Tibial nerve (tissue), 4 donors: ENCODE measurements around the gene ARHGEF33. TPM values are rescaled to one million over a fixed set of nuclear protein-coding genes. Genes with fewer than 3 reads are reported as not detected.

ENCODE experiments used
- DNase-seq, 2 donors: peaks; one replicate each; pipeline ENCODE4 v3.0.0-alpha.2; 2019; ENCODE audit warnings: low spot score in 2 of 2
- H3K27ac ChIP-seq, 4 donors: fragments of 200-600 bp; sonication (generic) in 3 of 4; one replicate each; pipeline ENCODE4 v1.5.1; 2017 to 2019; ENCODE audit warnings: mild to moderate bottlenecking in 1 of 4
- H3K27me3 ChIP-seq, 2 donors: fragments of 200-600 bp; sonication (generic) in 1 of 2; one replicate each; pipeline versions ENCODE4 v1.5.1 to v1.6.0; 2017 to 2019
- H3K36me3 ChIP-seq, 3 donors: fragments of 200-600 bp; sonication (generic); one replicate each; pipeline ENCODE4 v1.5.1; 2018 to 2019
- H3K4me1 ChIP-seq, 4 donors: fragments of 200-600 bp; sonication (generic) in 3 of 4; one replicate each; pipeline ENCODE4 v1.5.1; 2017 to 2019
- H3K4me3 ChIP-seq, 4 donors: fragments of 200-600 bp; sonication (generic) in 3 of 4; one replicate each; pipeline ENCODE4 v1.5.1; 2017 to 2019; ENCODE audit warnings: mild to moderate bottlenecking in 1 of 4, moderate library complexity in 1 of 4
- H3K9me3 ChIP-seq, 4 donors: fragments of 200-600 bp; sonication (generic) in 3 of 4; one replicate each; pipeline ENCODE4 v1.5.1; 2017 to 2019
- EP300 ChIP-seq, 2 donors: sonication (generic); formaldehyde crosslinking; IDR thresholded peaks; one replicate each; pipeline ENCODE4 v1.6.1; 2017; ENCODE audit warnings: antibody characterized with exemption in 2 of 2, mild to moderate bottlenecking in 1 of 2
- POLR2A ChIP-seq, 2 donors: fragments of 450-650 bp; IDR thresholded peaks; one replicate each; pipeline ENCODE4 v1.6.1; 2017; ENCODE audit warnings: antibody characterized with exemption in 2 of 2, mild to moderate bottlenecking in 2 of 2, moderate library complexity in 2 of 2
- WGBS, 2 donors: methylation state at CpG; one replicate each; pipeline ENCODE4 v1.1.5; 2018; 5-methylcytosine and 5-hydroxymethylcytosine counted together
- total RNA-seq, 4 donors: library from RNA; depleted of rRNA; stranded (reverse); fragments of >200 nt; gene quantifications; one replicate each; pipeline ENCODE4 v1.1.0, GENCODE V29; 2016
- TF ChIP-seq, protein P1 (sequence below), 5 experiments: fragments of 200-600 bp in 3 of 5; fragments of 450-650 bp in 2 of 5; sonication (generic) in 3 of 5; IDR thresholded peaks; one replicate each; pipeline ENCODE4 v1.5.1; 2016 to 2019; ENCODE audit warnings: antibody characterized with exemption in 5 of 5, mild to moderate bottlenecking in 3 of 5, moderate library complexity in 2 of 5

ARHGEF33 gene
- total RNA-seq, 4 donors from 2014 or later: 2.5 to 9.3 (median 4.1) TPM

DNA sequence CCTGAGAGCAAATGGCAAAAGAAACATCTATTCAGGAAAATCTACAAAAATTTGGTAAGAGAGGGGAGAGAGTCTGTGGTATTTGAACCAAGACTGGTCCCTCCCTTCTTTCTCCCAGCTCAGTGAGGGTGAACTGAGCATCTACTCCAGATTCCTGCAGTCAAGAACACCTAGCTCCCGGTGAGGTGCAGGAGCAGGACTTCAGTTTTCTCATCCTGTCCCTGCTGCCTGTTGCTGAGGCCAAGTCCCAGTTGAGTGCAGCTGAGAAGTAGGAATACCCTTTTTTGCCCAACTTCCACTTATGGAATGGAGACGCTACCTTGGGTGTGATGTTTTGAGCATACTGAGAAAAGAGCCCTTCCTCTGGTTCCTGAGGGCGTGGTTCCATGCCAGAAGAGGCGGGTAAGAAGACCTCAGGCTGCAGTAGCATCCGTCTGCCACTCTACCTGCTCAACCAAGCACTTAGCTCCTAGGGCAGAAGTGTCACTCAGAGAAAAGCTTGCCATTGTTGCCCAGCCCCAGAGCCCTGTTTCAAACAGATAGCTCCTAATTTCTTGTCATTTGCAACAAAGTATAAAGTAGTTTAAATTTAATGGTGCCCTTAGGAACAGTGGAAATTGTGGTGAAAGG is 118.3 kb downstream of the ARHGEF33 start:
- Histone ChIP-seq H3K4me3 (no peak overlapping the region), H3K27me3 (no peaks in the 10 kb centered on the region), H3K36me3 (peaks cover 0 to 88% (median 2%) of the 10 kb centered on the region in 3 donors), H3K27ac (no peak overlapping the region), H3K4me1 (no peaks in the 10 kb centered on the region), H3K9me3 (no peaks in the 10 kb centered on the region)
- DNase-seq: no peak
- TF ChIP-seq POLR2A (IDR thresholded peaks at IDR 0.05) (no peak), EP300 (IDR thresholded peaks at IDR 0.05) (no peak)
- TF ChIP-seq, protein P1, sequence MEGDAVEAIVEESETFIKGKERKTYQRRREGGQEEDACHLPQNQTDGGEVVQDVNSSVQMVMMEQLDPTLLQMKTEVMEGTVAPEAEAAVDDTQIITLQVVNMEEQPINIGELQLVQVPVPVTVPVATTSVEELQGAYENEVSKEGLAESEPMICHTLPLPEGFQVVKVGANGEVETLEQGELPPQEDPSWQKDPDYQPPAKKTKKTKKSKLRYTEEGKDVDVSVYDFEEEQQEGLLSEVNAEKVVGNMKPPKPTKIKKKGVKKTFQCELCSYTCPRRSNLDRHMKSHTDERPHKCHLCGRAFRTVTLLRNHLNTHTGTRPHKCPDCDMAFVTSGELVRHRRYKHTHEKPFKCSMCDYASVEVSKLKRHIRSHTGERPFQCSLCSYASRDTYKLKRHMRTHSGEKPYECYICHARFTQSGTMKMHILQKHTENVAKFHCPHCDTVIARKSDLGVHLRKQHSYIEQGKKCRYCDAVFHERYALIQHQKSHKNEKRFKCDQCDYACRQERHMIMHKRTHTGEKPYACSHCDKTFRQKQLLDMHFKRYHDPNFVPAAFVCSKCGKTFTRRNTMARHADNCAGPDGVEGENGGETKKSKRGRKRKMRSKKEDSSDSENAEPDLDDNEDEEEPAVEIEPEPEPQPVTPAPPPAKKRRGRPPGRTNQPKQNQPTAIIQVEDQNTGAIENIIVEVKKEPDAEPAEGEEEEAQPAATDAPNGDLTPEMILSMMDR (IDR thresholded peaks at IDR 0.05): no peak
- WGBS, 2 donors: 70 to 82% methylated on average over 5 of the region's 5 CpGs

- Histone ChIP-seq H3K27me3 (no peaks in the 10 kb centered on the region), H3K36me3 (peaks cover 0 to 92% (median 8%) of the 10 kb centered on the region in 3 donors), H3K4me3 (no peak overlapping the region), H3K27ac (no peak overlapping the region), H3K9me3 (no peaks in the 10 kb centered on the region), H3K4me1 (no peaks in the 10 kb centered on the region)
- 94 to 100% methylated on average over 1 of the region's 1 CpG for WGBS, 2 donors
- TF ChIP-seq EP300 (IDR thresholded peaks at IDR 0.05): no peak
- TF ChIP-seq, protein P1 (IDR thresholded peaks at IDR 0.05): no peak
- TF ChIP-seq POLR2A (IDR thresholded peaks at IDR 0.05): no peak
- no peak for DNase-seq
These were observed 119.0 kb downstream of the ARHGEF33 start for GRCh38 chr2:39008665-39009064.

GRCh38 chr2:39013871-39014270 is 124.2 kb downstream of the ARHGEF33 start:
- H3K36me3 ChIP-seq: peaks cover 0 to 54% (median 8%) of the 10 kb centered on the region in 3 donors
- DNase-seq: no peak
- TF ChIP-seq, protein P1 (IDR thresholded peaks at IDR 0.05): no peak
- TF ChIP-seq EP300 (IDR thresholded peaks at IDR 0.05) (no peak), POLR2A (IDR thresholded peaks at IDR 0.05) (no peak)
- H3K27me3 ChIP-seq: no peaks in the 10 kb centered on the region
- no peak overlapping the region for H3K27ac ChIP-seq
- no peak overlapping the region for H3K4me3 ChIP-seq
- no peaks in the 10 kb centered on the region for H3K9me3 ChIP-seq
- WGBS, 2 donors: 48 to 54% methylated on average over 3 of the region's 3 CpGs
- peaks cover 0 to 8% (median 0%) of the 10 kb centered on the region in 4 donors for H3K4me1 ChIP-seq

GRCh38 chr2:39015424-39015823 is 125.7 kb downstream of the ARHGEF33 start:
- peaks cover 0 to 8% (median 0%) of the 10 kb centered on the region in 4 donors for H3K4me1 ChIP-seq
- H3K36me3 ChIP-seq: peaks cover 0 to 39% (median 8%) of the 10 kb centered on the region in 3 donors
- WGBS, 2 donors: 91 to 97% methylated on average over 1 of the region's 1 CpG
- no peaks in the 10 kb centered on the region for H3K9me3 ChIP-seq
- no peaks in the 10 kb centered on the region for H3K27me3 ChIP-seq
- no peak overlapping the region for H3K27ac ChIP-seq
- no peak overlapping the region for H3K4me3 ChIP-seq
- no peak for DNase-seq
- TF ChIP-seq, protein P1 (IDR thresholded peaks at IDR 0.05): no peak
- no peak for TF ChIP-seq EP300 (IDR thresholded peaks at IDR 0.05)
- TF ChIP-seq POLR2A (IDR thresholded peaks at IDR 0.05): no peak

DNA sequence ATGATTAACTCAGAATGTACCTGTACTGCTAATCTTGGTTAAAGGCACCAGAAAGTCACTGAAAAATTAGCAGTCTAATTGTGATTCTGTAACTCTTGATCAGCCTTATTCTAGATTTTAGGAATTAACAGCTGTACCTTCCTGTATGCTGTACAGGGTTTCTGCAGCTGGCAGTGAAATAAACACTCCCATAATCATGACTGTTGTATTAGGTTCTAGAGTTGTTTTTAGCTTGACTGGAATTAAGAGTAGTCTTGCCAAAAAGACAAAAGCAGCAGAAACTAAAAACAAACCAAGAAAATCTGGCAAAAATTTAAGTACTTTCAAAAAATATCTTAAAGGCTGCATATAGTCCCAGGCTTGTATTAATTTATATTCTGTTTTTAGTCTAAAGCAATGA is 127.7 kb downstream of the ARHGEF33 start:
- Histone ChIP-seq H3K9me3 (no peaks in the 10 kb centered on the region), H3K4me3 (no peak overlapping the region), H3K4me1 (peaks cover 0 to 8% (median 0%) of the 10 kb centered on the region in 4 donors), H3K27me3 (no peaks in the 10 kb centered on the region), H3K27ac (no peak overlapping the region), H3K36me3 (peaks cover 0 to 21% (median 8%) of the 10 kb centered on the region in 3 donors)
- no peak for DNase-seq
- TF ChIP-seq EP300 (IDR thresholded peaks at IDR 0.05): no peak
- no peak for TF ChIP-seq POLR2A (IDR thresholded peaks at IDR 0.05)
- TF ChIP-seq, protein P1 (IDR thresholded peaks at IDR 0.05): no peak
